ENCODE results near the gene EVA1B. TPM values are rescaled to one million over a fixed set of nuclear protein-coding genes. Genes with fewer than 3 reads are reported as not detected.

The EVA1B gene
- total RNA-seq = 113 and 115 TPM in 2 replicates
- long read RNA-seq, partial matches to known transcripts = 0 of 1 reads
- long read RNA-seq, other reads (novel, unspliced or antisense) = 1 of 1 reads

- no peak for TF ChIP-seq CTCF (IDR thresholded peaks at IDR 0.05)
- Mint-ChIP-seq H3K4me1 (ENCODE audit: unreplicated experiment) (peaks cover 56% of the 10 kb centered on the region), H3K9me3 (ENCODE audit: unreplicated experiment) (no peaks in the 10 kb centered on the region), H3K36me3 (ENCODE audit: unreplicated experiment) (no peaks in the 10 kb centered on the region), H3K27ac (ENCODE audit: unreplicated experiment) (peak within 1 kb of the TSS; percentile 94), H3K27me3 (ENCODE audit: unreplicated experiment) (no peaks in the 10 kb centered on the region), H3K4me3 (ENCODE audit: unreplicated experiment) (peak within 1 kb of the TSS; percentile 81)
- DNase-seq (ENCODE audit: extremely low spot score, unreplicated experiment) = peak; percentile 92
Observed at GRCh38 chr1:36323636-36324352, at the start of gene EVA1B. TSS of gene EVA1B (minus strand) at chr1:36323645. CDS start at chr1:36323037, 608 bp downstream.

- no peak overlapping the region for H3K4me3 Mint-ChIP-seq (ENCODE audit: unreplicated experiment)
- peak overlapping the region; percentile 96 for H3K27ac Mint-ChIP-seq (ENCODE audit: unreplicated experiment)
- H3K4me1 Mint-ChIP-seq (ENCODE audit: unreplicated experiment) = peaks cover 62% of the 10 kb centered on the region
Observed at GRCh38 chr1:36372617-36373016, 49.2 kb upstream of the EVA1B start.

GRCh38 chr1:36369061-36369861, 45.8 kb upstream of the EVA1B start:
- peaks cover 6% of the 10 kb centered on the region for H3K36me3 Mint-ChIP-seq (ENCODE audit: unreplicated experiment)
- peak; percentile 92 for DNase-seq (ENCODE audit: extremely low spot score, unreplicated experiment)

More at GRCh38 chr1:36372617-36373016, 49.2 kb upstream of the EVA1B start:
- no peak for TF ChIP-seq CTCF (IDR thresholded peaks at IDR 0.05)
- no peak for DNase-seq (ENCODE audit: extremely low spot score, unreplicated experiment)
- no peaks in the 10 kb centered on the region for H3K27me3 Mint-ChIP-seq (ENCODE audit: unreplicated experiment)
- H3K9me3 Mint-ChIP-seq (ENCODE audit: unreplicated experiment) = no peaks in the 10 kb centered on the region
- no peaks in the 10 kb centered on the region for H3K36me3 Mint-ChIP-seq (ENCODE audit: unreplicated experiment)

GRCh38 chr1:36367798-36368197, 44.4 kb upstream of the EVA1B start:
- Mint-ChIP-seq H3K9me3 (ENCODE audit: unreplicated experiment) (no peaks in the 10 kb centered on the region), H3K4me3 (ENCODE audit: unreplicated experiment) (no peak overlapping the region), H3K4me1 (ENCODE audit: unreplicated experiment) (peaks cover 39% of the 10 kb centered on the region), H3K27ac (ENCODE audit: unreplicated experiment) (no peak overlapping the region), H3K27me3 (ENCODE audit: unreplicated experiment) (no peaks in the 10 kb centered on the region), H3K36me3 (ENCODE audit: unreplicated experiment) (peaks cover 12% of the 10 kb centered on the region)
- no peak for DNase-seq (ENCODE audit: extremely low spot score, unreplicated experiment)
- no peak for TF ChIP-seq CTCF (IDR thresholded peaks at IDR 0.05)

More at GRCh38 chr1:36369061-36369861, 45.8 kb upstream of the EVA1B start:
- Mint-ChIP-seq H3K27ac (ENCODE audit: unreplicated experiment) (peak overlapping the region; percentile 64), H3K9me3 (ENCODE audit: unreplicated experiment) (no peaks in the 10 kb centered on the region), H3K4me3 (ENCODE audit: unreplicated experiment) (no peak overlapping the region), H3K27me3 (ENCODE audit: unreplicated experiment) (no peaks in the 10 kb centered on the region), H3K4me1 (ENCODE audit: unreplicated experiment) (peaks cover 54% of the 10 kb centered on the region)
- peak; percentile 92 for TF ChIP-seq CTCF (IDR thresholded peaks at IDR 0.05)

GRCh38 chr1:36367066-36367465, 43.6 kb upstream of the EVA1B start:
- Mint-ChIP-seq H3K36me3 (ENCODE audit: unreplicated experiment) (peaks cover 15% of the 10 kb centered on the region), H3K9me3 (ENCODE audit: unreplicated experiment) (no peaks in the 10 kb centered on the region), H3K27me3 (ENCODE audit: unreplicated experiment) (no peaks in the 10 kb centered on the region), H3K27ac (ENCODE audit: unreplicated experiment) (peak overlapping the region; percentile 38), H3K4me1 (ENCODE audit: unreplicated experiment) (peaks cover 32% of the 10 kb centered on the region), H3K4me3 (ENCODE audit: unreplicated experiment) (no peak overlapping the region)
- TF ChIP-seq CTCF (IDR thresholded peaks at IDR 0.05) = no peak
- no peak for DNase-seq (ENCODE audit: extremely low spot score, unreplicated experiment)
